CD14-positive monocyte (primary cell): Measurements from ENCODE around the gene BANP. TPM values are rescaled to one million over a fixed set of nuclear protein-coding genes. Genes with fewer than 3 reads are reported as not detected.
A peak's percentile ranks its signal among the peaks of the same experiment; 100 is the strongest.
"Not testable (repeated sequence)": the region's sequence is repeated elsewhere in the genome, so short reads cannot be mapped to it uniquely, and the experiment has no call there.

ENCODE experiments used
- DNase-seq, 3 donors: peaks; one replicate each; pipeline ENCODE4 v3.0.0-alpha.2; 2011 to 2022
- H2AFZ ChIP-seq: 2 replicates; pipeline ENCODE4 v1.6.0; 2012; ENCODE audit warnings: mild to moderate bottlenecking, low read depth, low read length, inconsistent platforms; ENCODE audit not compliant: insufficient read depth, poor library complexity, severe bottlenecking
- H3K27ac ChIP-seq, 2 donors: 1 replicate in 1 of 2; 2 replicates in 1 of 2; pipeline ENCODE4 v1.5.1; 2012 to 2013; ENCODE audit warnings: low read length in 2 of 2, control low read depth in 1 of 2, inconsistent platforms in 1 of 2, low read depth in 1 of 2, mild to moderate bottlenecking in 1 of 2
- H3K27me3 ChIP-seq, 2 donors: one replicate each; pipeline versions ENCODE4 v1.6.0 to v1.6.1; 2011 to 2013; ENCODE audit warnings: low read length in 2 of 2; ENCODE audit not compliant: control insufficient read depth in 2 of 2, insufficient read depth in 2 of 2
- H3K36me3 ChIP-seq, 2 donors: replicated peaks in 1 of 2; 1 replicate in 1 of 2; 2 replicates in 1 of 2; pipeline versions ENCODE4 v1.5.1 to v1.6.1; 2012 to 2013; ENCODE audit warnings: low read length in 2 of 2, control low read depth in 1 of 2, inconsistent platforms in 1 of 2, mild to moderate bottlenecking in 1 of 2; ENCODE audit not compliant: insufficient read depth in 2 of 2, control insufficient read depth in 1 of 2
- H3K4me1 ChIP-seq, 2 donors: 1 replicate in 1 of 2; 2 replicates in 1 of 2; pipeline versions ENCODE4 v1.5.1 to v1.6.1; 2012 to 2013; ENCODE audit warnings: low read length in 2 of 2, control low read depth in 1 of 2, inconsistent platforms in 1 of 2, mild to moderate bottlenecking in 1 of 2, moderate library complexity in 1 of 2; ENCODE audit not compliant: insufficient read depth in 2 of 2, control insufficient read depth in 1 of 2
- H3K4me2 ChIP-seq: replicated peaks from 2 replicates; pipeline ENCODE3; 2012; ENCODE audit warnings: low read length, moderate library complexity, mild to moderate bottlenecking; ENCODE audit not compliant: poor library complexity, severe bottlenecking; ENCODE audit errors: extremely low read depth
- H3K4me3 ChIP-seq, 3 experiments: fragments of 200-600 bp in 1 of 3; sonication (generic) in 1 of 3; replicated peaks in 1 of 3; 1 replicate in 2 of 3; 2 replicates in 1 of 3; pipeline ENCODE4 v1.5.1; 2011 to 2013; ENCODE audit warnings: low read length in 3 of 3, mild to moderate bottlenecking in 3 of 3, control low read depth in 2 of 3, low read depth in 2 of 3, inconsistent platforms in 1 of 3, moderate library complexity in 1 of 3
- H3K79me2 ChIP-seq: 2 replicates; pipeline ENCODE4 v1.6.0; 2012; ENCODE audit warnings: mild to moderate bottlenecking, control low read depth, inconsistent platforms, low read length, moderate library complexity; ENCODE audit not compliant: insufficient read depth
- H3K9ac ChIP-seq: 2 replicates; pipeline ENCODE4 v1.6.0; 2017; ENCODE audit warnings: low read length, mild to moderate bottlenecking; ENCODE audit not compliant: insufficient read depth, poor library complexity, severe bottlenecking
- H3K9me3 ChIP-seq, 2 donors: replicated peaks in 1 of 2; 1 replicate in 1 of 2; 2 replicates in 1 of 2; pipeline versions ENCODE4 v1.5.1 to v1.6.1; 2012 to 2013; ENCODE audit warnings: low read length in 2 of 2, control low read depth in 1 of 2; ENCODE audit not compliant: control insufficient read depth in 1 of 2, insufficient read depth in 1 of 2
- H4K20me1 ChIP-seq: 2 replicates; pipeline ENCODE4 v1.6.0; 2012; ENCODE audit warnings: mild to moderate bottlenecking, low read length, control low read depth, moderate library complexity; ENCODE audit not compliant: insufficient read depth
- H3K27ac Mint-ChIP-seq, 7 donors: one replicate each; pipeline ENCODE4 v1.8.0; 2020; ENCODE audit warnings: mild to moderate bottlenecking in 7 of 7, mixed read lengths in 7 of 7, moderate library complexity in 6 of 7, inconsistent platforms in 2 of 7
- H3K27me3 Mint-ChIP-seq, 3 donors: one replicate each; pipeline ENCODE4 v1.8.0; 2021 to 2022; ENCODE audit warnings: low read depth in 3 of 3, mild to moderate bottlenecking in 3 of 3, mixed read lengths in 3 of 3, moderate library complexity in 3 of 3, inconsistent platforms in 1 of 3
- H3K36me3 Mint-ChIP-seq, 2 donors: one replicate each; pipeline ENCODE4 v1.8.0; 2020; ENCODE audit warnings: mixed read lengths in 2 of 2, inconsistent platforms in 1 of 2, mild to moderate bottlenecking in 1 of 2
- H3K4me1 Mint-ChIP-seq: one replicate; pipeline ENCODE4 v1.8.0; 2020; ENCODE audit warnings: mild to moderate bottlenecking, mixed read lengths
- H3K4me3 Mint-ChIP-seq, 2 donors: one replicate each; pipeline ENCODE4 v1.8.0; 2020; ENCODE audit warnings: mild to moderate bottlenecking in 2 of 2, mixed read lengths in 2 of 2, moderate library complexity in 1 of 2
- H3K9me3 Mint-ChIP-seq, 7 donors: one replicate each; pipeline ENCODE4 v1.8.0; 2020 to 2022; ENCODE audit warnings: mixed read lengths in 7 of 7, mild to moderate bottlenecking in 6 of 7, moderate library complexity in 6 of 7, inconsistent platforms in 2 of 7
- CTCF ChIP-seq: fragments of 200-600 bp; IDR thresholded peaks from one replicate; pipeline ENCODE4 v1.8.0; 2022; ENCODE audit warnings: antibody characterized with exemption, mild to moderate bottlenecking
- WGBS: methylation state at CpG from one replicate; pipeline ENCODE4 v1.1.5; 2013; ENCODE audit warnings: missing lambda C conversion rate; ENCODE audit not compliant: insufficient coverage; 5-methylcytosine and 5-hydroxymethylcytosine counted together
- intact Hi-C, 2 donors: fragments of 100-400 bp; cut with micrococcal nuclease; formaldehyde crosslinking; loops; one replicate each; pipeline versions ENCODE4 v1.15.0 to v1.15.1; 2023
- polyA plus RNA-seq, 3 donors: library from polyadenylated mRNA; depleted of rRNA in 1 of 3; unstranded in 2 of 3; stranded (reverse) in 1 of 3; fragments of 300-500 nt in 2 of 3; fragments of >200 nt in 1 of 3; fragmentation: Illumina TruSeq in 2 of 3; gene quantifications; 1 replicate in 2 of 3; 2 replicates in 1 of 3; pipeline ENCODE4 v1.2.3, GENCODE V29; 2012 to 2021

Gene BANP
- polyA plus RNA-seq, 3 donors, result 10.1 to 40.9 (median 11.7) TPM

- H3K4me3 ChIP-seq, result no peak overlapping the region
- H3K9ac ChIP-seq, result no peak overlapping the region
- DNase-seq, result no peak
- TF ChIP-seq CTCF, result no peak
- peaks cover 7% of the 10 kb centered on the region for H4K20me1 ChIP-seq
- WGBS, result 100% methylated on average over 2 of the region's 7 CpGs
- no peaks in the 10 kb centered on the region for H3K4me1 ChIP-seq
- intact Hi-C loops, result no loop called here
- no peak overlapping the region for H2AFZ ChIP-seq
- no peak overlapping the region for H3K4me2 ChIP-seq
- H3K79me2 ChIP-seq, result no peaks in the 10 kb centered on the region
- H3K4me1 Mint-ChIP-seq, result no peaks in the 10 kb centered on the region
- H3K27me3 Mint-ChIP-seq, result peaks cover 0 to 3% (median 0%) of the 10 kb centered on the region in 3 donors
- peak overlapping the region in 1 of 7 donors; percentile 27 for H3K27ac Mint-ChIP-seq
- H3K36me3 ChIP-seq, result peaks cover 47 to 81% of the 10 kb centered on the region in 2 donors
- H3K9me3 Mint-ChIP-seq, result no peaks in the 10 kb centered on the region
- no peaks in the 10 kb centered on the region for H3K9me3 ChIP-seq
- peaks cover 79 to 92% of the 10 kb centered on the region in 2 donors for H3K36me3 Mint-ChIP-seq
- no peaks in the 10 kb centered on the region for H3K27me3 ChIP-seq
- H3K4me3 Mint-ChIP-seq, result no peak overlapping the region
- H3K27ac ChIP-seq, result no peak overlapping the region
Measured at GRCh38 chr16:88034770-88035169, 83.5 kb downstream of the BANP start.

- Mint-ChIP-seq H3K27ac (peak overlapping the region in 2 of 7 donors; percentile 35), H3K27me3 (peaks cover 0 to 3% (median 2%) of the 10 kb centered on the region in 3 donors), H3K4me3 (no peak overlapping the region), H3K9me3 (no peaks in the 10 kb centered on the region), H3K4me1 (no peaks in the 10 kb centered on the region), H3K36me3 (peaks cover 79 to 92% of the 10 kb centered on the region in 2 donors)
- Histone ChIP-seq H3K79me2 (no peaks in the 10 kb centered on the region), H3K27me3 (no peaks in the 10 kb centered on the region), H4K20me1 (peaks cover 6% of the 10 kb centered on the region), H3K9ac (no peak overlapping the region), H2AFZ (no peak overlapping the region), H3K4me3 (no peak overlapping the region), H3K27ac (no peak overlapping the region), H3K36me3 (peaks cover 47 to 85% of the 10 kb centered on the region in 2 donors), H3K4me1 (no peaks in the 10 kb centered on the region), H3K9me3 (no peaks in the 10 kb centered on the region), H3K4me2 (no peak overlapping the region)
- 97% methylated on average over 12 of the region's 14 CpGs for WGBS
- no peak for TF ChIP-seq CTCF
- no peak for DNase-seq
- intact Hi-C loops, result no loop called here
Measured at GRCh38 chr16:88035292-88035691, 84.1 kb downstream of the BANP start.

GRCh38 chr16:88035884-88036639 is 84.8 kb downstream of the BANP start:
- H3K4me1 ChIP-seq, H3K9me3 Mint-ChIP-seq, H3K4me2 ChIP-seq, H3K9ac ChIP-seq, H2AFZ ChIP-seq, H3K27ac ChIP-seq, H3K9me3 ChIP-seq, H3K4me1 Mint-ChIP-seq, H3K4me3 Mint-ChIP-seq, intact Hi-C loops, H3K27me3 Mint-ChIP-seq, H3K4me3 ChIP-seq, H4K20me1 ChIP-seq, H3K27me3 ChIP-seq, H3K79me2 ChIP-seq, DNase-seq: not testable (repeated sequence)
- H3K36me3 ChIP-seq, result peaks cover 44 to 84% of the 10 kb centered on the region in 2 donors
- over 99% methylated on average over 27 of the region's 30 CpGs for WGBS
- Mint-ChIP-seq H3K27ac (peak overlapping the region in 2 of 7 donors; percentile 65 to 76), H3K36me3 (peaks cover 79 to 92% of the 10 kb centered on the region in 2 donors)
